ENCODE data around the gene ZNF467. TPM values are rescaled to one million over a fixed set of nuclear protein-coding genes. Genes with fewer than 3 reads are reported as not detected.

Gene ZNF467
- total RNA-seq, 1 experiment from 2014 or later = 11.3 TPM

DNA sequence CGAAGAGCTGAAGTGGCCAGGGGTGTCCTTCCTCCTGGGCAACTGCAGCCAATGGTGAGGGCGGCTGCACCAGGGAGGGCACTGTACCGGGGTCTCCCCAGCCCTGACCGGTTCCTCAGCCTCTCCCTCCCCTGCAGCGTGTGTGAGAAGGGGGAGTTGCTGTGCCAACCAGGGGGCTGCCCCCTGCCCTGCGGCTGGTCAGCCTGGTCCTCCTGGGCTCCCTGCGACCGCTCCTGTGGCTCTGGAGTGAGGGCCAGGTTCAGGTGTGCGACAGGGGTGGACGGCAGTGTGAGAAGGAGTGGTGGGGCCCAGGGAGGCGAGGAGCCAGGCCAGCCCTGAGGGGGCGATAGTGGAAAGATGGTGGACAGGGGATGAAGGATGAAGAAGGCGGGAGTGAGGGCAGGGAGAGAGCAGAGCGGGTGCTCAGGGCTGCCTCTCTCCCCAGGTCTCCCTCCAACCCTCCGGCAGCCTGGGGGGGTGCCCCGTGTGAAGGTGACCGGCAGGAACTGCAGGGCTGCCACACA is 30.2 kb upstream of the ZNF467 start:
- CTCF ChIA-PET = no interaction called here

DNA sequence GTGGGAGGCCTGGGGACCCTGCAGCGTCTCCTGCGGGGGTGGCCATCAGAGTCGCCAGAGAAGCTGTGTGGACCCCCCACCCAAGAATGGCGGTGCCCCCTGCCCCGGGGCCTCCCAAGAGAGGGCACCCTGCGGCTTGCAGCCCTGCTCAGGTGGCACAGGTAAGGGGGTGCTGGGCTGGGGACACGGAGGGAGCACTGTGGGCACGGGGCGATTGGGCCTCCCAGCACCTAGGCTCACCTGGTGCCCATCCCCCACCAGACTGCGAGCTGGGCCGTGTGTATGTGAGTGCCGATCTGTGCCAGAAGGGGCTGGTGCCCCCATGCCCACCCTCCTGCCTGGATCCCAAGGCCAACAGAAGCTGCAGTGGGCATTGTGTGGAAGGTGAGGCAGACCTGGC is 29.6 kb upstream of the ZNF467 start:
- RAD21 ChIA-PET (ENCODE audit: low non-redundant PET in 1 of 2, low total read pairs in 2 of 2, uncharacterized antibody in 2 of 2, unreplicated experiment in 2 of 2) = no interaction called here
- H3K9me3 ChIP-seq (ENCODE audit: control insufficient read depth in 1 of 2, insufficient read depth in 1 of 2, low read depth in 1 of 2, low read length in 2 of 2) = no peaks in the 10 kb centered on the region
- POLR2A ChIA-PET = no interaction called here
- H3K79me2 ChIP-seq (ENCODE audit: insufficient read depth, low read length) = no peaks in the 10 kb centered on the region
- no peak overlapping the region for H3K4me3 ChIP-seq (replicated peaks in 1 of 2; ENCODE audit: low read depth in 1 of 2, low read length in 2 of 2)
- H3K9me2 ChIP-seq (ENCODE audit: insufficient read depth) = no peaks in the 10 kb centered on the region
- DNase-seq (ENCODE audit: low read depth, low spot score) (no peak), ATAC-seq (no peak)
- H3K27ac ChIP-seq (ENCODE audit: low read depth, low read length) = no peak overlapping the region
- H3K27me3 ChIP-seq (ENCODE audit: insufficient read depth, low read length) = no peaks in the 10 kb centered on the region
- no peak overlapping the region for H2AFZ ChIP-seq (ENCODE audit: low read depth, low read length, poor library complexity, severe bottlenecking)
- no peaks in the 10 kb centered on the region for H3K36me3 ChIP-seq (ENCODE audit: control insufficient read depth in 1 of 2, insufficient read depth in 2 of 2, low read length in 2 of 2)
- no peaks in the 10 kb centered on the region for H3K4me1 ChIP-seq (ENCODE audit: control insufficient read depth in 1 of 2, insufficient read depth in 2 of 2, low read length in 2 of 2)
- no peak overlapping the region for H3K4me2 ChIP-seq (ENCODE audit: low read length)
- CTCF ChIA-PET = no interaction called here
- H4K20me1 ChIP-seq (ENCODE audit: insufficient read depth) = no peaks in the 10 kb centered on the region
- no peak overlapping the region for H3K9ac ChIP-seq (ENCODE audit: low read length)
- BruUV-seq (replicated peaks) = no TSS peak
- intact Hi-C loops (cut with micrococcal nuclease) = no loop called here
- TF ChIP-seq, protein P1, sequence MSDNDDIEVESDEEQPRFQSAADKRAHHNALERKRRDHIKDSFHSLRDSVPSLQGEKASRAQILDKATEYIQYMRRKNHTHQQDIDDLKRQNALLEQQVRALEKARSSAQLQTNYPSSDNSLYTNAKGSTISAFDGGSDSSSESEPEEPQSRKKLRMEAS (IDR thresholded peaks at IDR 0.05) = no peak
- TF ChIP-seq, protein P2, sequence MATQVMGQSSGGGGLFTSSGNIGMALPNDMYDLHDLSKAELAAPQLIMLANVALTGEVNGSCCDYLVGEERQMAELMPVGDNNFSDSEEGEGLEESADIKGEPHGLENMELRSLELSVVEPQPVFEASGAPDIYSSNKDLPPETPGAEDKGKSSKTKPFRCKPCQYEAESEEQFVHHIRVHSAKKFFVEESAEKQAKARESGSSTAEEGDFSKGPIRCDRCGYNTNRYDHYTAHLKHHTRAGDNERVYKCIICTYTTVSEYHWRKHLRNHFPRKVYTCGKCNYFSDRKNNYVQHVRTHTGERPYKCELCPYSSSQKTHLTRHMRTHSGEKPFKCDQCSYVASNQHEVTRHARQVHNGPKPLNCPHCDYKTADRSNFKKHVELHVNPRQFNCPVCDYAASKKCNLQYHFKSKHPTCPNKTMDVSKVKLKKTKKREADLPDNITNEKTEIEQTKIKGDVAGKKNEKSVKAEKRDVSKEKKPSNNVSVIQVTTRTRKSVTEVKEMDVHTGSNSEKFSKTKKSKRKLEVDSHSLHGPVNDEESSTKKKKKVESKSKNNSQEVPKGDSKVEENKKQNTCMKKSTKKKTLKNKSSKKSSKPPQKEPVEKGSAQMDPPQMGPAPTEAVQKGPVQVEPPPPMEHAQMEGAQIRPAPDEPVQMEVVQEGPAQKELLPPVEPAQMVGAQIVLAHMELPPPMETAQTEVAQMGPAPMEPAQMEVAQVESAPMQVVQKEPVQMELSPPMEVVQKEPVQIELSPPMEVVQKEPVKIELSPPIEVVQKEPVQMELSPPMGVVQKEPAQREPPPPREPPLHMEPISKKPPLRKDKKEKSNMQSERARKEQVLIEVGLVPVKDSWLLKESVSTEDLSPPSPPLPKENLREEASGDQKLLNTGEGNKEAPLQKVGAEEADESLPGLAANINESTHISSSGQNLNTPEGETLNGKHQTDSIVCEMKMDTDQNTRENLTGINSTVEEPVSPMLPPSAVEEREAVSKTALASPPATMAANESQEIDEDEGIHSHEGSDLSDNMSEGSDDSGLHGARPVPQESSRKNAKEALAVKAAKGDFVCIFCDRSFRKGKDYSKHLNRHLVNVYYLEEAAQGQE (IDR thresholded peaks at IDR 0.05; ENCODE audit: low read depth) = no peak
- no peak for TF ChIP-seq EGR1 (IDR thresholded peaks at IDR 0.05; ENCODE audit: low read depth)
- no peak for TF ChIP-seq POLR2A (IDR thresholded peaks at IDR 0.05; ENCODE audit: borderline replicate concordance, extremely low read depth, insufficient read depth, insufficient read length)
- no peak for TF ChIP-seq YY1 (IDR thresholded peaks at IDR 0.05; ENCODE audit: extremely low read depth, insufficient replicate concordance, low read depth, low read length)
- no peak for TF ChIP-seq CBX3 (IDR thresholded peaks at IDR 0.05; ENCODE audit: low read depth)
- TF ChIP-seq, protein P3, sequence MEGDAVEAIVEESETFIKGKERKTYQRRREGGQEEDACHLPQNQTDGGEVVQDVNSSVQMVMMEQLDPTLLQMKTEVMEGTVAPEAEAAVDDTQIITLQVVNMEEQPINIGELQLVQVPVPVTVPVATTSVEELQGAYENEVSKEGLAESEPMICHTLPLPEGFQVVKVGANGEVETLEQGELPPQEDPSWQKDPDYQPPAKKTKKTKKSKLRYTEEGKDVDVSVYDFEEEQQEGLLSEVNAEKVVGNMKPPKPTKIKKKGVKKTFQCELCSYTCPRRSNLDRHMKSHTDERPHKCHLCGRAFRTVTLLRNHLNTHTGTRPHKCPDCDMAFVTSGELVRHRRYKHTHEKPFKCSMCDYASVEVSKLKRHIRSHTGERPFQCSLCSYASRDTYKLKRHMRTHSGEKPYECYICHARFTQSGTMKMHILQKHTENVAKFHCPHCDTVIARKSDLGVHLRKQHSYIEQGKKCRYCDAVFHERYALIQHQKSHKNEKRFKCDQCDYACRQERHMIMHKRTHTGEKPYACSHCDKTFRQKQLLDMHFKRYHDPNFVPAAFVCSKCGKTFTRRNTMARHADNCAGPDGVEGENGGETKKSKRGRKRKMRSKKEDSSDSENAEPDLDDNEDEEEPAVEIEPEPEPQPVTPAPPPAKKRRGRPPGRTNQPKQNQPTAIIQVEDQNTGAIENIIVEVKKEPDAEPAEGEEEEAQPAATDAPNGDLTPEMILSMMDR (IDR thresholded peaks at IDR 0.05 in 2 of 3, conservative IDR thresholded peaks at IDR 0.05 in 1 of 3; ENCODE audit: borderline replicate concordance in 1 of 3, insufficient read depth in 1 of 3, low read depth in 2 of 3, low read length in 2 of 3) = no peak
- TF ChIP-seq POLR2AphosphoS5 (IDR thresholded peaks at IDR 0.05; ENCODE audit: low read depth, low read length) = no peak
- no peak for TF ChIP-seq RAD21 (IDR thresholded peaks at IDR 0.05; ENCODE audit: low read depth)
- no peak for TF ChIP-seq JUND (IDR thresholded peaks at IDR 0.05)
- TF ChIP-seq, protein P4, sequence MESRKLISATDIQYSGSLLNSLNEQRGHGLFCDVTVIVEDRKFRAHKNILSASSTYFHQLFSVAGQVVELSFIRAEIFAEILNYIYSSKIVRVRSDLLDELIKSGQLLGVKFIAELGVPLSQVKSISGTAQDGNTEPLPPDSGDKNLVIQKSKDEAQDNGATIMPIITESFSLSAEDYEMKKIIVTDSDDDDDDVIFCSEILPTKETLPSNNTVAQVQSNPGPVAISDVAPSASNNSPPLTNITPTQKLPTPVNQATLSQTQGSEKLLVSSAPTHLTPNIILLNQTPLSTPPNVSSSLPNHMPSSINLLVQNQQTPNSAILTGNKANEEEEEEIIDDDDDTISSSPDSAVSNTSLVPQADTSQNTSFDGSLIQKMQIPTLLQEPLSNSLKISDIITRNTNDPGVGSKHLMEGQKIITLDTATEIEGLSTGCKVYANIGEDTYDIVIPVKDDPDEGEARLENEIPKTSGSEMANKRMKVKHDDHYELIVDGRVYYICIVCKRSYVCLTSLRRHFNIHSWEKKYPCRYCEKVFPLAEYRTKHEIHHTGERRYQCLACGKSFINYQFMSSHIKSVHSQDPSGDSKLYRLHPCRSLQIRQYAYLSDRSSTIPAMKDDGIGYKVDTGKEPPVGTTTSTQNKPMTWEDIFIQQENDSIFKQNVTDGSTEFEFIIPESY (IDR thresholded peaks at IDR 0.05; ENCODE audit: extremely low read depth, insufficient replicate concordance, low read length) = no peak

More for the DNA sequence above, 30.2 kb upstream of the ZNF467 start:
- H3K36me3 ChIP-seq (ENCODE audit: control insufficient read depth in 1 of 2, insufficient read depth in 2 of 2, low read length in 2 of 2) = no peaks in the 10 kb centered on the region
- H3K4me2 ChIP-seq (ENCODE audit: low read length) = no peak overlapping the region
- no peaks in the 10 kb centered on the region for H3K4me1 ChIP-seq (ENCODE audit: control insufficient read depth in 1 of 2, insufficient read depth in 2 of 2, low read length in 2 of 2)
- no peak; the same call in 1 of the 2 replicates for ATAC-seq
- H3K79me2 ChIP-seq (ENCODE audit: insufficient read depth, low read length) = no peaks in the 10 kb centered on the region
- no peak overlapping the region for H3K27ac ChIP-seq (ENCODE audit: low read depth, low read length)
- intact Hi-C loops (cut with micrococcal nuclease) = no loop called here
- BruUV-seq (replicated peaks) = no TSS peak
- ChIA-PET RAD21 (ENCODE audit: low non-redundant PET in 1 of 2, low total read pairs in 2 of 2, uncharacterized antibody in 2 of 2, unreplicated experiment in 2 of 2) (no interaction called here), POLR2A (no interaction called here)
- no peaks in the 10 kb centered on the region for H3K9me2 ChIP-seq (ENCODE audit: insufficient read depth)
- H3K9ac ChIP-seq (ENCODE audit: low read length) = no peak overlapping the region
- H4K20me1 ChIP-seq (ENCODE audit: insufficient read depth) = no peaks in the 10 kb centered on the region
- TF ChIP-seq EZH2 (IDR thresholded peaks at IDR 0.05) (no peak), CBX3 (IDR thresholded peaks at IDR 0.05; ENCODE audit: low read depth) (no peak), ZNF274 (IDR thresholded peaks at IDR 0.05; ENCODE audit: low read depth, low read length) (no peak), EZH2phosphoT487 (IDR thresholded peaks at IDR 0.05; ENCODE audit: borderline replicate concordance) (no peak), ZFX (IDR thresholded peaks at IDR 0.05) (no peak), FOSL1 (IDR thresholded peaks at IDR 0.05; ENCODE audit: low read depth) (no peak)
- DNase-seq (ENCODE audit: low read depth, low spot score) = no peak
- no peak overlapping the region for H3K4me3 ChIP-seq (replicated peaks in 1 of 2; ENCODE audit: low read depth in 1 of 2, low read length in 2 of 2)
- H2AFZ ChIP-seq (ENCODE audit: low read depth, low read length, poor library complexity, severe bottlenecking) = no peak overlapping the region
- no peaks in the 10 kb centered on the region for H3K9me3 ChIP-seq (ENCODE audit: control insufficient read depth in 1 of 2, insufficient read depth in 1 of 2, low read depth in 1 of 2, low read length in 2 of 2)
- H3K27me3 ChIP-seq (ENCODE audit: insufficient read depth, low read length) = no peaks in the 10 kb centered on the region

Measured in HCT116 (cell line).